ENCODE data around the gene NHLRC1. TPM values are rescaled to one million over a fixed set of nuclear protein-coding genes. Genes with fewer than 3 reads are reported as not detected.

NHLRC1 gene
- polyA plus RNA-seq, 1 of the 3 experiments (the other 2 are of a cell fraction), result 0.15 TPM

GRCh38 chr6:18115356-18115755 lies 7.1 kb downstream of the NHLRC1 start (continued):
- no peak for TF ChIP-seq USF2 (IDR thresholded peaks at IDR 0.05; ENCODE audit: borderline replicate concordance, low read depth, low read length)

GRCh38 chr6:18110162-18110561 lies 12.3 kb downstream of the NHLRC1 start:
- H2AFZ ChIP-seq (ENCODE audit: low read depth), result no peak overlapping the region
- H3K9me3 ChIP-seq, result peaks cover 26% of the 10 kb centered on the region; the same call in 1 of the 2 replicates
- DNase-seq, result no peak
- no peaks in the 10 kb centered on the region for H3F3A ChIP-seq (replicated peaks; ENCODE audit: insufficient read depth)
- H3K79me2 ChIP-seq (ENCODE audit: insufficient read depth), result no peaks in the 10 kb centered on the region
- no peaks in the 10 kb centered on the region for H3K4me1 ChIP-seq (ENCODE audit: control insufficient read depth in 1 of 2, insufficient read depth in 2 of 2, low read depth in 1 of 2, low read length in 1 of 2)
- no peak overlapping the region for H3K4me2 ChIP-seq
- no peaks in the 10 kb centered on the region for H3K36me3 ChIP-seq (replicated peaks in 1 of 2; ENCODE audit: control insufficient read depth in 1 of 2, insufficient read depth in 2 of 2, low read length in 1 of 2)
- H3K27ac ChIP-seq (ENCODE audit: low read depth in 2 of 2, low read length in 1 of 2), result no peak overlapping the region
- no peak overlapping the region for H3K4me3 ChIP-seq (ENCODE audit: low read depth in 2 of 2, low read length in 1 of 2)
- no peaks in the 10 kb centered on the region for H4K20me1 ChIP-seq (ENCODE audit: insufficient read depth)
- H3K27me3 ChIP-seq (ENCODE audit: insufficient read depth), result no peaks in the 10 kb centered on the region
- ChIA-PET CTCF (no interaction called here), POLR2A (no interaction called here)
- no peak overlapping the region for H3K9ac ChIP-seq
- TF ChIP-seq GATA2 (CRISPR knock-in tag; IDR thresholded peaks at IDR 0.05) (no peak), TEAD4 (IDR thresholded peaks at IDR 0.05; ENCODE audit: borderline replicate concordance, insufficient read depth) (no peak)
- no peaks in the 10 kb centered on the region for H3K9me2 ChIP-seq

- TF ChIP-seq RXRA (IDR thresholded peaks at IDR 0.05; ENCODE audit: borderline replicate concordance, low read depth), result no peak
- TF ChIP-seq EP300 (IDR thresholded peaks at IDR 0.05; ENCODE audit: borderline replicate concordance in 1 of 2, low read depth in 1 of 2, low read length in 1 of 2), result no peak
- no peak for TF ChIP-seq POLR2AphosphoS5 (IDR thresholded peaks at IDR 0.05; ENCODE audit: low read depth, low read length)
- no peak for TF ChIP-seq JUND (IDR thresholded peaks at IDR 0.05)
- TF ChIP-seq TCF12 (IDR thresholded peaks at IDR 0.05), result no peak
- no peak for TF ChIP-seq NRF1 (IDR thresholded peaks at IDR 0.05; ENCODE audit: low read depth, low read length)
- TF ChIP-seq GATA2 (CRISPR knock-in tag; IDR thresholded peaks at IDR 0.05), result no peak
- no peak for TF ChIP-seq RCOR1 (IDR thresholded peaks at IDR 0.05; ENCODE audit: low read length)
- no peak for TF ChIP-seq REST (IDR thresholded peaks at IDR 0.05; ENCODE audit: low read depth, low read length)
- TF ChIP-seq FOSL2 (IDR thresholded peaks at IDR 0.05; ENCODE audit: borderline replicate concordance, low read depth), result no peak
- TF ChIP-seq NFIC (IDR thresholded peaks at IDR 0.05; ENCODE audit: borderline replicate concordance), result no peak
- no peak for TF ChIP-seq EZH2phosphoT487 (IDR thresholded peaks at IDR 0.05; ENCODE audit: borderline replicate concordance, low read depth)
- no peak for TF ChIP-seq GABPA (IDR thresholded peaks at IDR 0.05; ENCODE audit: low read depth)
- TF ChIP-seq CHD2 (IDR thresholded peaks at IDR 0.05; ENCODE audit: low read length, partially characterized antibody), result no peak
- no peak for TF ChIP-seq ELF1 (IDR thresholded peaks at IDR 0.05)
- no peak for TF ChIP-seq FOXM1 (IDR thresholded peaks at IDR 0.05; ENCODE audit: low read depth)
- Histone ChIP-seq H3K4me3 (ENCODE audit: low read depth in 2 of 2, low read length in 1 of 2) (no peak overlapping the region), H3F3A (replicated peaks; ENCODE audit: insufficient read depth) (no peaks in the 10 kb centered on the region), H3K36me3 (replicated peaks in 1 of 2; ENCODE audit: control insufficient read depth in 1 of 2, insufficient read depth in 2 of 2, low read length in 1 of 2) (no peaks in the 10 kb centered on the region), H3K9ac (no peak overlapping the region), H3K4me2 (no peak overlapping the region), H3K27me3 (ENCODE audit: insufficient read depth) (no peaks in the 10 kb centered on the region), H3K9me2 (no peaks in the 10 kb centered on the region), H2AFZ (ENCODE audit: low read depth) (no peak overlapping the region), H3K79me2 (ENCODE audit: insufficient read depth) (no peaks in the 10 kb centered on the region), H3K9me3 (peaks cover 26% of the 10 kb centered on the region; the same call in 1 of the 2 replicates), H4K20me1 (ENCODE audit: insufficient read depth) (no peaks in the 10 kb centered on the region), H3K4me1 (ENCODE audit: control insufficient read depth in 1 of 2, insufficient read depth in 2 of 2, low read depth in 1 of 2, low read length in 1 of 2) (no peaks in the 10 kb centered on the region), H3K27ac (ENCODE audit: low read depth in 2 of 2, low read length in 1 of 2) (no peak overlapping the region)
- CTCF ChIA-PET, result no interaction called here
- no peak for DNase-seq
- WGBS (ENCODE audit: low lambda C conversion rate), result 33% methylated on average over 1 of the region's 1 CpG
- POLR2A ChIA-PET, result no interaction called here
Observed at GRCh38 chr6:18107061-18107460, 15.4 kb downstream of the NHLRC1 start.

All from SK-N-SH (cell line).